Uterus (tissue), 4 donors: ENCODE measurements around the gene C19orf38. TPM values are rescaled to one million over a fixed set of nuclear protein-coding genes. Genes with fewer than 3 reads are reported as not detected.

Experiments
- DNase-seq, 2 donors: peaks; one replicate each; pipeline ENCODE4 v3.0.0-alpha.2; 2019 to 2020
- H3K27ac ChIP-seq, 2 donors: fragments of 200-600 bp; sonication (generic); 1 replicate in 1 of 2; 2 replicates in 1 of 2; pipeline ENCODE4 v1.5.1; 2016 to 2018
- H3K27me3 ChIP-seq, 2 donors: fragments of 200-600 bp; sonication (generic); one replicate each; pipeline ENCODE4 v1.5.1; 2018 to 2019; ENCODE audit warnings: control low read depth in 1 of 2
- H3K36me3 ChIP-seq, 2 donors: fragments of 200-600 bp; sonication (generic); one replicate each; pipeline ENCODE4 v1.5.1; 2019; ENCODE audit warnings: control low read depth in 1 of 2
- H3K4me1 ChIP-seq, 2 donors: fragments of 200-600 bp; sonication (generic); one replicate each; pipeline ENCODE4 v1.5.1; 2018 to 2019; ENCODE audit warnings: control low read depth in 1 of 2
- H3K4me3 ChIP-seq, 2 donors: fragments of 200-600 bp; sonication (generic); 1 replicate in 1 of 2; 2 replicates in 1 of 2; pipeline ENCODE4 v1.5.1; 2018 to 2019; ENCODE audit warnings: mild to moderate bottlenecking in 1 of 2
- H3K9me3 ChIP-seq, 2 donors: fragments of 200-600 bp; sonication (generic); one replicate each; pipeline ENCODE4 v1.5.1; 2019; ENCODE audit warnings: control low read depth in 1 of 2
- CTCF ChIP-seq, 4 experiments: fragments of 200-600 bp in 2 of 4; fragments of 450-650 bp in 2 of 4; sonication (generic) in 2 of 4; IDR thresholded peaks; one replicate each; pipeline ENCODE4 v1.5.1; 2016 to 2019; ENCODE audit warnings: antibody characterized with exemption in 4 of 4, mild to moderate bottlenecking in 2 of 4, moderate library complexity in 1 of 4
- POLR2A ChIP-seq, 2 donors: fragments of 450-650 bp; IDR thresholded peaks; one replicate each; pipeline ENCODE4 v1.6.1; 2016; ENCODE audit warnings: antibody characterized with exemption in 2 of 2, mild to moderate bottlenecking in 1 of 2, moderate library complexity in 1 of 2
- intact Hi-C: fragments of 100-400 bp; cut with DNase I; formaldehyde crosslinking; loops from one replicate; pipeline ENCODE4 v1.15.1; 2023; ENCODE audit warnings: low total_unique reads
- microRNA-seq: library from miRNA; unstranded; fragments of <30 nt; microRNA quantifications from one replicate; pipeline ENCODE4, GENCODE V29; 2016; ENCODE audit warnings: borderline microRNAs expressed, borderline replicate concordance
- small RNA-seq: library from RNA; depleted of rRNA; stranded (forward); fragments of <200 nt; gene quantifications from one replicate; pipeline ENCODE3, GENCODE V24; 2016
- total RNA-seq, 4 donors: library from RNA; depleted of rRNA in 3 of 4; stranded (reverse); fragments of >200 nt in 3 of 4; gene quantifications; one replicate each; pipeline versions ENCODE4 v1.1.0 to v1.2.4, GENCODE V29; 2014 to 2023
- donor health status: DM: yes; HTN: yes; CAD: no.

The C19orf38 gene
- total RNA-seq, 4 donors from 2014 or later, result 2.7 to 25.9 TPM; not detected in 2

DNA sequence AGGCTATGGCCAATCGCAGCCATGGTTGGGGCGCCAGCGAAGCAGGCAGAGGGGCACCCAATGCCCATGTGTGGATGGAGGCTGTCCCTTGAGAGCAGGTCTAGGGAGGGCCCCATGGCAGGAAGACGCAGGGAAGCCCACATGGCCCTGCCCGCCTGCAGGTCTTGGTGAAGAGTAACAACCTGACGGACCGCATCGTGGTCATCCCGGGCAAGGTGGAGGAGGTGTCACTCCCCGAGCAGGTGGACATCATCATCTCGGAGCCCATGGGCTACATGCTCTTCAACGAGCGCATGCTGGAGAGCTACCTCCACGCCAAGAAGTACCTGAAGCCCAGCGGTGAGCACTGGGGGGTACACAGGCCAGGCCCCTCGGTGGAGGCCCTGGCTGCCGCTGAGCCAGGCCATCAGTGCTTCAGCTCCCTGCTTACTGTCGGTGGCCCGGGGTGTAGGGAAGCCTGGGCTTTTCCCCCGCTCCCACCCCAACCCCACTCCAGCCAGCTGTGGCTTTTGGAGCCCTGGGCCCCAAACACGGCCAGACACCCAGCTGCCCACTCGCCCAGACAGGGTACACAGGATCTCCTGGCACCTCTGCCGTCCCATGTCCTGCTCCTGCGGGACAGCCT, 65.6 kb downstream of the C19orf38 start:
- no peaks in the 10 kb centered on the region for H3K36me3 ChIP-seq
- intact Hi-C loops, result no loop called here
- no peak for TF ChIP-seq POLR2A (IDR thresholded peaks at IDR 0.05)
- TF ChIP-seq CTCF (IDR thresholded peaks at IDR 0.05), result no peak

GRCh38 chr19:10915130-10916091, 67.2 kb downstream of the C19orf38 start:
- DNase-seq, result no peak
- no peaks in the 10 kb centered on the region for H3K36me3 ChIP-seq
- H3K4me3 ChIP-seq, result no peak overlapping the region
- no peaks in the 10 kb centered on the region for H3K9me3 ChIP-seq
- TF ChIP-seq CTCF (IDR thresholded peaks at IDR 0.05) (peak in 1 of 4 experiments; percentile 27), POLR2A (IDR thresholded peaks at IDR 0.05) (no peak)
- no peak overlapping the region for H3K27ac ChIP-seq
- H3K27me3 ChIP-seq, result no peaks in the 10 kb centered on the region
- H3K4me1 ChIP-seq, result no peaks in the 10 kb centered on the region
- intact Hi-C loops, result no loop called here

More for the DNA sequence above, 65.6 kb downstream of the C19orf38 start:
- no peaks in the 10 kb centered on the region for H3K27me3 ChIP-seq
- no peak overlapping the region for H3K4me3 ChIP-seq
- H3K27ac ChIP-seq, result no peak overlapping the region
- no peaks in the 10 kb centered on the region for H3K9me3 ChIP-seq
- no peak for DNase-seq
- H3K4me1 ChIP-seq, result no peaks in the 10 kb centered on the region

- DNase-seq, result no peak
- no peak overlapping the region for H3K4me3 ChIP-seq
- no peaks in the 10 kb centered on the region for H3K4me1 ChIP-seq
- H3K36me3 ChIP-seq, result no peaks in the 10 kb centered on the region
- intact Hi-C loops, result no loop called here
- no peak for TF ChIP-seq CTCF (IDR thresholded peaks at IDR 0.05)
- no peak for TF ChIP-seq POLR2A (IDR thresholded peaks at IDR 0.05)
- H3K27ac ChIP-seq, result no peak overlapping the region
- no peaks in the 10 kb centered on the region for H3K27me3 ChIP-seq
- H3K9me3 ChIP-seq, result no peaks in the 10 kb centered on the region
These were observed 68.4 kb downstream of the C19orf38 start for GRCh38 chr19:10916602-10917001.

- Histone ChIP-seq H3K27ac (no peak overlapping the region), H3K36me3 (no peaks in the 10 kb centered on the region), H3K9me3 (no peaks in the 10 kb centered on the region), H3K4me1 (no peaks in the 10 kb centered on the region), H3K27me3 (no peaks in the 10 kb centered on the region), H3K4me3 (no peak overlapping the region)
- DNase-seq, result no peak
- intact Hi-C loops, result no loop called here
- no peak for TF ChIP-seq CTCF (IDR thresholded peaks at IDR 0.05)
- no peak for TF ChIP-seq POLR2A (IDR thresholded peaks at IDR 0.05)
These were observed 70.1 kb downstream of the C19orf38 start for GRCh38 chr19:10918359-10918758.

Small RNA genes within 50 kb of the gene (microRNA-seq; reads per million reads assigned to microRNA genes)
- not detected for gene MIR199A1
- gene MIR6793, result not detected

Small RNA genes within 50 kb of the gene (small RNA-seq; reads per million reads assigned to genes)
- not detected for gene MIR199A1
- gene MIR6793, result not detected

Other genes with a start within 250 kb of the C19orf38 start
- gene SLC44A2, start 222.9 kb upstream of the C19orf38 start, total RNA-seq, result 100 to 1,000 TPM in 1 of 4 donors, 10 to 100 TPM in 3; 38.5 to 107 (median 65.8) TPM
- gene ILF3, start 194.1 kb upstream of the C19orf38 start, total RNA-seq, result 100 to 1,000 TPM in 2 of 4 donors, 10 to 100 TPM in 2; 57.1 to 282 (median 138) TPM
- 100 to 1,000 TPM in 1 of 4 donors, 10 to 100 TPM in 3; 35.0 to 311 (median 50.8) TPM for gene QTRT1, start 147.0 kb upstream of the C19orf38 start, total RNA-seq
- gene DNM2, start 130.3 kb upstream of the C19orf38 start, total RNA-seq, result 100 to 1,000 TPM in 2 of 4 donors, 10 to 100 TPM in 2; 46.8 to 150 (median 86.0) TPM
- 10 to 100 TPM in 3 of 4 donors, 1 to 10 TPM in 1; 7.2 to 57.0 (median 27.2) TPM for gene TMED1, start 12.2 kb upstream of the C19orf38 start, total RNA-seq
- 10 to 100 TPM in 2 of 4 donors, 1 to 10 TPM in 2; 6.4 to 50.4 (median 18.7) TPM for gene CARM1, start 23.1 kb downstream of the C19orf38 start, total RNA-seq
- 100 to 1,000 TPM in 1 of 4 donors, 10 to 100 TPM in 3; 40.5 to 100 (median 71.0) TPM for gene YIPF2, start 80.2 kb downstream of the C19orf38 start, total RNA-seq
- 10 to 100 TPM in 3 of 4 donors, 1 to 10 TPM in 1; 7.6 to 40.5 (median 28.5) TPM for gene TIMM29, start 80.4 kb downstream of the C19orf38 start, total RNA-seq
- gene SMARCA4, start 112.6 kb downstream of the C19orf38 start, total RNA-seq, result 10 to 100 TPM; 44.6 to 78.7 (median 76.2) TPM
- gene LDLR, start 241.0 kb downstream of the C19orf38 start, total RNA-seq, result 10 to 100 TPM in 3 of 4 donors, 1 to 10 TPM in 1; 7.9 to 55.3 (median 48.8) TPM